Retinal pigment epithelial cell (primary cell): Measurements from ENCODE around the gene EVI5.

Source experiments
- DNase-seq: peaks from one replicate; pipeline ENCODE4 v3.0.0-alpha.2; 2010; ENCODE audit warnings: low read depth
- H3K4me3 ChIP-seq: 2 replicates; pipeline ENCODE4 v1.5.1; 2011; ENCODE audit warnings: mild to moderate bottlenecking, low read length, control low read depth, moderate library complexity
- TF ChIP-seq, protein P1 (sequence below): conservative IDR thresholded peaks from 2 replicates; pipeline ENCODE4 v1.5.1; 2011; ENCODE audit warnings: low read depth, low read length, control low read depth, inconsistent platforms

EVI5 gene

GRCh38 chr1:92759361-92759760 lies 25.5 kb downstream of the EVI5 start:
- no peak overlapping the region for H3K4me3 ChIP-seq
- TF ChIP-seq, protein P1, sequence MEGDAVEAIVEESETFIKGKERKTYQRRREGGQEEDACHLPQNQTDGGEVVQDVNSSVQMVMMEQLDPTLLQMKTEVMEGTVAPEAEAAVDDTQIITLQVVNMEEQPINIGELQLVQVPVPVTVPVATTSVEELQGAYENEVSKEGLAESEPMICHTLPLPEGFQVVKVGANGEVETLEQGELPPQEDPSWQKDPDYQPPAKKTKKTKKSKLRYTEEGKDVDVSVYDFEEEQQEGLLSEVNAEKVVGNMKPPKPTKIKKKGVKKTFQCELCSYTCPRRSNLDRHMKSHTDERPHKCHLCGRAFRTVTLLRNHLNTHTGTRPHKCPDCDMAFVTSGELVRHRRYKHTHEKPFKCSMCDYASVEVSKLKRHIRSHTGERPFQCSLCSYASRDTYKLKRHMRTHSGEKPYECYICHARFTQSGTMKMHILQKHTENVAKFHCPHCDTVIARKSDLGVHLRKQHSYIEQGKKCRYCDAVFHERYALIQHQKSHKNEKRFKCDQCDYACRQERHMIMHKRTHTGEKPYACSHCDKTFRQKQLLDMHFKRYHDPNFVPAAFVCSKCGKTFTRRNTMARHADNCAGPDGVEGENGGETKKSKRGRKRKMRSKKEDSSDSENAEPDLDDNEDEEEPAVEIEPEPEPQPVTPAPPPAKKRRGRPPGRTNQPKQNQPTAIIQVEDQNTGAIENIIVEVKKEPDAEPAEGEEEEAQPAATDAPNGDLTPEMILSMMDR: no peak
- DNase-seq: no peak

DNA sequence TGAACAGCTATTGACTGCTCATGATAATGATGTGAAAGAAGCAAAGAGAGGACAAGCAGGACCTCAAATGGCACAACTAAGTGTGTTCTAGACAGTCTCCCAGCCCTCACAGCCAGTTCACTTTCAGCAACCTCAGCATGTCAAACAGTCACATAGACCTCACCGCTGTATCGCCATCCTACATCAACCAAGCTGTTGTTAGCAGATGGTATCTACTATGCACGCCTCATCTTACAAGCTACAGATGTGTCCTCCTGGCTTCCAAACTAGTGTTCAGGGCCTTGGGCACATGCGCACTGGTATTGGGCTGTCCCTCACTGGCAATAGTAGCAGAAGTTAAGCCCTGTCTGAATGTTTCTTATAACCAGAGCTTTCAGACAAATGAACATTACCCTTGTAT lies 28.4 kb downstream of the EVI5 start:
- TF ChIP-seq, protein P1: no peak
- no peak for DNase-seq
- H3K4me3 ChIP-seq: no peak overlapping the region

- H3K4me3 ChIP-seq: no peak overlapping the region
- TF ChIP-seq, protein P1: no peak
- no peak for DNase-seq
Observed at GRCh38 chr1:92755541-92756461, 29.1 kb downstream of the EVI5 start.

GRCh38 chr1:92754719-92755050 lies 30.2 kb downstream of the EVI5 start:
- H3K4me3 ChIP-seq: no peak overlapping the region
- TF ChIP-seq, protein P1: no peak
- no peak for DNase-seq

DNA sequence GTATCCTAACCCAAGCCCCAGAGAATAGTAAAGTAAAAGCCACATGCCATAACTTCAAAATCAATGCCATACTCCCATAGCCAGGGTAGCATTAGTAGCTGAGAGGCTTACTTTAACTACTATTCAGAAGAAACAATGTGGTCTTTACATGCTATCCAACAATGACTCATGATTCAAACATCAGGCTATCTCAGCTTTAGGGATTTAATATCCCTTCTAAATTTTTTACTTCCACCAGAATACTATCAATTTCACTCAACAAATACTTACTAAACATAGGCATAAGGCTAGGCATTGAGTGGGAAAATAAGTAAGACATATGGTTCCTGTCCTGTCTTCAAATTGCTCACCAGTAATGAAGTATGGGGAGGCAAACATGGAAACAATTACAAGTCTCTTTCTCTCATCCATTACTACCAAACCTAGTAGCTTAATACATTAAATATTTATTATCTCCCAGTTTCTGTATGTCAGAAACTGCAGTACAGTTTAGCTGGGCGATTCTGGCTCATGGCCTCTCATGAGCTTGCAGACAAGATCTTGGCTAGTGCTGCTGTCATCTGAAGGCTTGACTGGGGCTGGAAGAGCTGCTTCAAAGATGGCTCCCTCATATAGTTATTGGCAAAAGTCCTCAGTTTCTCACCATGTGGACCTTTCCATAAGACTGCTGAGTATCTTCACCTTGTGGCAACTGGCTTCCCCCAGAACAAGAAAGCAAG lies 30.7 kb downstream of the EVI5 start:
- H3K4me3 ChIP-seq: no peak overlapping the region
- TF ChIP-seq, protein P1: no peak
- DNase-seq: peak; percentile 63

GRCh38 chr1:92752719-92753118 lies 32.2 kb downstream of the EVI5 start:
- TF ChIP-seq, protein P1: no peak
- no peak for DNase-seq
- H3K4me3 ChIP-seq: no peak overlapping the region

DNA sequence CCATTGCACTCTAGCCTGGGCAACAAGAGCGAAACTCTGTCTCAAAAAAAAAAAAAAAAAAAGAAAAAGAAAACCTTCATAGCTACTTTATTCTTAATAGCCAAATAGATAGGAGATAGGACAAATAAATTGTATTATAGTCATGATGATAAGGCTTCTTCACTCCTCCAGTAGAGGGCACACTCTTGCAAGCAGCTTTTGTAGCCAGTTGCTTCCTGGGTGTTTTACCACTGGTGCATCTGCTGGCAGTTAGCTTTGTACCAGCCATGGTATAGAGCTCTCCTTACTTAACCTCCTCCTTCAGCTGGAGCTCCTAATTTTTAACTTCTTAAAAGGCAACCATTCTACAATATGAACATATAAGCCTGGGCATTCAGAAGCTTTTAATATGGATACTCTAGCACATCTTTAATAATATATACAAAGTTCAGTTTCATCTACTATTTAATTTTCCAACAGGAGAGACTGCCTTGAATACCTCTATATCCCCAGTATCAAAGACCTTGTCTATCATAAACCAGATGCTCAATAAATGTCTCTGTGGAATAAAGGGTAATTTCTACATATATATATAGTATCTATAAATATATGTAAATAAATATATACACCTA lies 35.8 kb downstream of the EVI5 start:
- peak; percentile 27 for DNase-seq
- TF ChIP-seq, protein P1: peak; percentile 87
- no peak overlapping the region for H3K4me3 ChIP-seq
